IMR-90 (cell line): ENCODE results near the gene MAFB. TPM values are rescaled to one million over a fixed set of nuclear protein-coding genes. Genes with fewer than 3 reads are reported as not detected.

Source experiments
- ATAC-seq: fragments of 200-7000 bp; cut with Tn5 transposase; 2 replicates; pipeline ENCODE4 v1.9.1; 2020; ENCODE audit warnings: low read depth, mild to moderate bottlenecking, moderate library complexity
- BruUV-seq: library from RNA; stranded (reverse); fragments of 400-500 nt; replicated peaks from 2 replicates; lab custom pipeline; 2021; lab: Mats Ljungman, UMichigan
- CTCF ChIA-PET: fragments of 300-600 bp; formaldehyde crosslinking; extraction: SDS; loops from one replicate; lab custom pipeline; 2021; ENCODE audit warnings: antibody characterized with exemption; lab: Yijun Ruan, JAX
- POLR2A ChIA-PET: fragments of 300-600 bp; sonication (Branson Sonifier 250); formaldehyde crosslinking; loops from one replicate; lab custom pipeline; 2022; ENCODE audit warnings: antibody characterized with exemption; ENCODE audit not compliant: unreplicated experiment; lab: Charles Lee
- DNase-seq: peaks from one replicate; pipeline ENCODE4 v3.0.0; 2013
- H2AFZ ChIP-seq: replicated peaks from 2 replicates; pipeline ENCODE3; 2013; ENCODE audit warnings: low read length, mild to moderate bottlenecking; ENCODE audit not compliant: poor library complexity
- H2AK5ac ChIP-seq: 2 replicates; pipeline ENCODE4 v1.6.1; 2013; ENCODE audit warnings: low read depth, low read length, inconsistent platforms
- H2AK9ac ChIP-seq: replicated peaks from 2 replicates; pipeline ENCODE3; 2013; ENCODE audit warnings: mild to moderate bottlenecking, low read depth, low read length, moderate library complexity; ENCODE audit not compliant: poor library complexity
- H2BK120ac ChIP-seq: 2 replicates; pipeline ENCODE4 v1.6.1; 2013; ENCODE audit warnings: low read depth, low read length, inconsistent platforms
- H2BK15ac ChIP-seq: 3 replicates; pipeline ENCODE4 v1.6.1; 2013; ENCODE audit warnings: low read depth, low read length, inconsistent platforms
- H2BK20ac ChIP-seq: 2 replicates; pipeline ENCODE4 v1.6.1; 2013; ENCODE audit warnings: low read depth, mild to moderate bottlenecking, inconsistent platforms, low read length, moderate library complexity
- H2BK5ac ChIP-seq: 2 replicates; pipeline ENCODE4 v1.6.1; 2013; ENCODE audit warnings: mild to moderate bottlenecking, low read depth, low read length, inconsistent platforms; ENCODE audit not compliant: poor library complexity, severe bottlenecking
- H3K14ac ChIP-seq: replicated peaks from 2 replicates; pipeline ENCODE4 v1.6.1; 2013; ENCODE audit warnings: low read depth, low read length, inconsistent platforms
- H3K18ac ChIP-seq: 2 replicates; pipeline ENCODE4 v1.6.1; 2013; ENCODE audit warnings: low read depth, low read length, control low read depth
- H3K23ac ChIP-seq: 2 replicates; pipeline ENCODE4 v1.6.1; 2013; ENCODE audit warnings: low read depth, low read length, inconsistent platforms
- H3K27ac ChIP-seq: 2 replicates; pipeline ENCODE4 v1.5.1; 2013; ENCODE audit warnings: mild to moderate bottlenecking, control low read depth, low read length; ENCODE audit not compliant: insufficient read depth
- H3K27me3 ChIP-seq: 2 replicates; pipeline ENCODE4 v1.6.1; 2013; ENCODE audit warnings: low read length; ENCODE audit not compliant: control insufficient read depth, insufficient read depth
- H3K36me3 ChIP-seq: 2 replicates; pipeline ENCODE4 v1.6.1; 2013; ENCODE audit warnings: low read length, mixed read lengths; ENCODE audit not compliant: control insufficient read depth, insufficient read depth
- H3K4ac ChIP-seq: 2 replicates; pipeline ENCODE4 v1.6.1; 2013; ENCODE audit warnings: low read depth, low read length, inconsistent platforms
- H3K4me1 ChIP-seq: 2 replicates; pipeline ENCODE4 v1.6.1; 2013; ENCODE audit warnings: low read length, mixed read lengths; ENCODE audit not compliant: control insufficient read depth, insufficient read depth
- H3K4me2 ChIP-seq: 2 replicates; pipeline ENCODE4 v1.6.1; 2013; ENCODE audit warnings: low read depth, mild to moderate bottlenecking, control low read depth, low read length, moderate library complexity
- H3K4me3 ChIP-seq: 2 replicates; pipeline ENCODE4 v1.5.1; 2013; ENCODE audit warnings: low read depth, mild to moderate bottlenecking, control low read depth, low read length, moderate library complexity; ENCODE audit not compliant: insufficient read depth
- H3K56ac ChIP-seq: 2 replicates; pipeline ENCODE4 v1.6.1; 2013; ENCODE audit warnings: low read length, inconsistent platforms; ENCODE audit not compliant: insufficient read depth; ENCODE audit errors: extremely low read depth
- H3K79me1 ChIP-seq, 2 experiments: 2 replicates each; pipeline ENCODE4 v1.6.1; 2013; ENCODE audit warnings: low read length in 2 of 2, inconsistent platforms in 1 of 2, low read depth in 1 of 2
- H3K9ac ChIP-seq: 2 replicates; pipeline ENCODE4 v1.6.1; 2013; ENCODE audit warnings: low read depth, low read length, control low read depth
- H3K9me1 ChIP-seq: 2 replicates; pipeline ENCODE4 v1.6.1; 2013; ENCODE audit warnings: low read length, inconsistent platforms; ENCODE audit not compliant: insufficient read depth
- H3K9me3 ChIP-seq: 2 replicates; pipeline ENCODE4 v1.6.1; 2013; ENCODE audit warnings: low read length; ENCODE audit not compliant: control insufficient read depth, insufficient read depth
- H4K20me1 ChIP-seq: 2 replicates; pipeline ENCODE4 v1.6.1; 2013; ENCODE audit warnings: low read length, inconsistent platforms; ENCODE audit not compliant: insufficient read depth
- H4K5ac ChIP-seq: 2 replicates; pipeline ENCODE4 v1.6.1; 2013; ENCODE audit warnings: mild to moderate bottlenecking, low read depth, low read length, control low read depth
- H4K8ac ChIP-seq, 2 experiments: 2 replicates each; pipeline ENCODE4 v1.6.1; 2013; ENCODE audit warnings: low read depth in 2 of 2, low read length in 2 of 2, control low read depth in 1 of 2, inconsistent platforms in 1 of 2
- H4K91ac ChIP-seq: 2 replicates; pipeline ENCODE4 v1.6.1; 2013; ENCODE audit warnings: low read depth, low read length, inconsistent platforms; ENCODE audit not compliant: insufficient read depth
- BHLHE40 ChIP-seq: fragments of 150-350 bp; IDR thresholded peaks from 2 replicates; pipeline ENCODE4 v1.6.1; 2016; ENCODE audit warnings: mild to moderate bottlenecking, low read depth, low read length
- CEBPB ChIP-seq: IDR thresholded peaks from 2 replicates; pipeline ENCODE4 v1.6.1; 2012; ENCODE audit warnings: low read depth, low read length, improper control_type of control experiment
- CHD1 ChIP-seq: IDR thresholded peaks from 2 replicates; pipeline ENCODE4 v1.6.1; 2012; ENCODE audit warnings: low read depth, low read length, improper control_type of control experiment
- FOS ChIP-seq: fragments of 150-350 bp; IDR thresholded peaks from 2 replicates; pipeline ENCODE4 v1.6.1; 2016; ENCODE audit warnings: low read depth, low read length
- MAFK ChIP-seq: IDR thresholded peaks from 2 replicates; pipeline ENCODE4 v1.6.1; 2012; ENCODE audit warnings: low read depth, low read length, improper control_type of control experiment
- MAZ ChIP-seq: IDR thresholded peaks from 2 replicates; pipeline ENCODE4 v1.6.1; 2012; ENCODE audit warnings: low read depth, mild to moderate bottlenecking, low read length, improper control_type of control experiment, moderate library complexity, borderline replicate concordance
- MXI1 ChIP-seq: IDR thresholded peaks from 2 replicates; pipeline ENCODE4 v1.6.1; 2012; ENCODE audit warnings: low read depth, mild to moderate bottlenecking, low read length, moderate library complexity, borderline replicate concordance
- NFE2L2 ChIP-seq: fragments of 150-350 bp; IDR thresholded peaks from 2 replicates; pipeline ENCODE4 v1.6.1; 2016; ENCODE audit warnings: low read depth, mild to moderate bottlenecking, low read length
- POLR2A ChIP-seq: IDR thresholded peaks from 2 replicates; pipeline ENCODE4 v1.6.1; 2012; ENCODE audit warnings: mild to moderate bottlenecking, low read depth, low read length
- RAD21 ChIP-seq: IDR thresholded peaks from 2 replicates; pipeline ENCODE4 v1.6.1; 2012; ENCODE audit warnings: low read length, improper control_type of control experiment
- RCOR1 ChIP-seq: IDR thresholded peaks from 2 replicates; pipeline ENCODE4 v1.6.1; 2012; ENCODE audit warnings: mild to moderate bottlenecking, low read length, improper control_type of control experiment; ENCODE audit not compliant: insufficient replicate concordance
- RFX5 ChIP-seq: IDR thresholded peaks from 2 replicates; pipeline ENCODE4 v1.8.0; 2012; ENCODE audit warnings: low read depth, mild to moderate bottlenecking, low read length, moderate library complexity
- SMC3 ChIP-seq: fragments of 150-350 bp; IDR thresholded peaks from 2 replicates; pipeline ENCODE4 v1.6.1; 2016; ENCODE audit warnings: low read depth, mild to moderate bottlenecking, antibody characterized with exemption, low read length, moderate library complexity
- WGBS, 2 experiments: methylation state at CpG; one replicate each; pipeline versions ENCODE4 v1.1.5 to v1.1.7; 2013; ENCODE audit warnings: missing lambda C conversion rate in 2 of 2; ENCODE audit not compliant: insufficient read length in 1 of 2; ENCODE audit errors: extremely low coverage in 2 of 2; 5-methylcytosine and 5-hydroxymethylcytosine counted together
- dilution Hi-C: fragments of 300-500 bp; cut with HindIII; formaldehyde crosslinking; loops from one replicate; pipeline ENCODE4 v1.14.3; 2018; ENCODE audit warnings: low sequenced_read_pairs; ENCODE audit not compliant: unreplicated experiment
- in situ Hi-C: fragments of 300-500 bp; cut with MboI; formaldehyde crosslinking; loops from 3 replicates; pipeline ENCODE4 v1.14.3; 2019; ENCODE audit warnings: low sequenced_read_pairs, inconsistent platforms, mixed read lengths
- intact Hi-C: fragments of 100-400 bp; cut with micrococcal nuclease; formaldehyde crosslinking; loops from 2 replicates; pipeline ENCODE4 v1.10.0; 2022
- polyA plus RNA-seq, 3 experiments: library from polyadenylated mRNA; depleted of rRNA; stranded (reverse); fragments of >200 nt; gene quantifications; 2 replicates each; pipeline ENCODE4 v1.2.3, GENCODE V29; 2012; ENCODE audit warnings: low replicate concordance in 1 of 3
- total RNA-seq: library from RNA; depleted of rRNA; stranded (reverse); fragments of >200 nt; gene quantifications from 2 replicates; pipeline ENCODE4 v1.2.3, GENCODE V29; 2012
- TF ChIP-seq, protein P1 (sequence below): fragments of 150-350 bp; IDR thresholded peaks from 2 replicates; pipeline ENCODE4 v1.6.1; 2017; ENCODE audit warnings: mild to moderate bottlenecking, antibody characterized with exemption, low read length, low read depth
- TF ChIP-seq, protein P2 (sequence below): conservative IDR thresholded peaks from 2 replicates; pipeline ENCODE4 v1.5.1; 2012; ENCODE audit warnings: mild to moderate bottlenecking, low read depth, low read length, improper control_type of control experiment
- TF ChIP-seq, protein P3 (sequence below): fragments of 150-350 bp; IDR thresholded peaks from 2 replicates; pipeline ENCODE4 v1.6.1; 2016; ENCODE audit warnings: low read depth, mild to moderate bottlenecking, low read length, moderate library complexity, borderline replicate concordance

The MAFB gene
- total and polyA plus RNA-seq, 2 of the 4 experiments (the other 2 are of a cell fraction) = 0.07 TPM; not detected in 1

DNA sequence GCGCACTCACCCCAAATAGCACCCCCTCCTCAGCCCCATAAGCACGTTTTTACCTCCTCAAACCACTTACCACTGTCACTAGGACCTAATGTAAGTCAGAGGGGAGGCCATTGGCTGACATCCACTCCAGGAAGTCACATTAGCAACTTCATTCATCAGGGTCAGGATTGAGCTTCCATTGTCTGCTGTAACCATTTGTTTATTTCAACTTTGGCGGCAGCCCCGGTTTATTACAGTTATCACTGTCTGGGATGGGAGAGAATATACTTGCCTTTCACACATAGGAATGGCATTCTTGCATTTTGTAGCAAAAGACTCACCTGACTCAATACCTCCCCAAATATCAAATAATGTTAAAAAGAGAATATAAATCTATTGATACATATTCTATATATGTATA lies 38.3 kb downstream of the MAFB start:
- no peak overlapping the region for H3K14ac ChIP-seq
- no peaks in the 10 kb centered on the region for H4K20me1 ChIP-seq
- dilution Hi-C loops (no loop called here), intact Hi-C loops (no loop called here), in situ Hi-C loops (no loop called here)
- DNase-seq (no peak), ATAC-seq (no peak; the same call in 1 of the 2 replicates)
- H3K4me3 ChIP-seq = no peak overlapping the region
- no peak overlapping the region for H4K8ac ChIP-seq
- no peak overlapping the region for H4K91ac ChIP-seq
- no peak overlapping the region for H2BK5ac ChIP-seq
- H3K9me1 ChIP-seq = peaks cover 3% of the 10 kb centered on the region; the same call in 1 of the 2 replicates
- no peak overlapping the region for H3K4ac ChIP-seq
- no TSS peak for BruUV-seq
- H3K18ac ChIP-seq = no peak overlapping the region
- no peak overlapping the region for H3K4me2 ChIP-seq
- no peak overlapping the region for H2AK9ac ChIP-seq
- H3K56ac ChIP-seq = no peak overlapping the region
- WGBS, 2 experiments = no CpG with 5 or more reads among the region's 4 CpGs
- H3K4me1 ChIP-seq = no peaks in the 10 kb centered on the region
- no peaks in the 10 kb centered on the region for H3K79me1 ChIP-seq
- no peak overlapping the region for H2BK120ac ChIP-seq
- no peak overlapping the region for H2BK20ac ChIP-seq
- no peak overlapping the region for H2AK5ac ChIP-seq
- CTCF ChIA-PET = no interaction called here
- H3K27ac ChIP-seq = no peak overlapping the region
- no peak overlapping the region for H2AFZ ChIP-seq
- TF ChIP-seq POLR2A = no peak
- no peak for TF ChIP-seq BHLHE40
- no peak for TF ChIP-seq RCOR1
- TF ChIP-seq MAFK = no peak
- TF ChIP-seq RFX5 = no peak
- TF ChIP-seq RAD21 = no peak
- TF ChIP-seq MXI1 = no peak
- TF ChIP-seq CHD1 = no peak
- TF ChIP-seq SMC3 = no peak
- no peak for TF ChIP-seq NFE2L2
- no peak for TF ChIP-seq FOS
- TF ChIP-seq, protein P1, sequence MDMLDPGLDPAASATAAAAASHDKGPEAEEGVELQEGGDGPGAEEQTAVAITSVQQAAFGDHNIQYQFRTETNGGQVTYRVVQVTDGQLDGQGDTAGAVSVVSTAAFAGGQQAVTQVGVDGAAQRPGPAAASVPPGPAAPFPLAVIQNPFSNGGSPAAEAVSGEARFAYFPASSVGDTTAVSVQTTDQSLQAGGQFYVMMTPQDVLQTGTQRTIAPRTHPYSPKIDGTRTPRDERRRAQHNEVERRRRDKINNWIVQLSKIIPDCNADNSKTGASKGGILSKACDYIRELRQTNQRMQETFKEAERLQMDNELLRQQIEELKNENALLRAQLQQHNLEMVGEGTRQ = no peak
- no peak for TF ChIP-seq CEBPB
- no peak for TF ChIP-seq MAZ
- TF ChIP-seq, protein P2, sequence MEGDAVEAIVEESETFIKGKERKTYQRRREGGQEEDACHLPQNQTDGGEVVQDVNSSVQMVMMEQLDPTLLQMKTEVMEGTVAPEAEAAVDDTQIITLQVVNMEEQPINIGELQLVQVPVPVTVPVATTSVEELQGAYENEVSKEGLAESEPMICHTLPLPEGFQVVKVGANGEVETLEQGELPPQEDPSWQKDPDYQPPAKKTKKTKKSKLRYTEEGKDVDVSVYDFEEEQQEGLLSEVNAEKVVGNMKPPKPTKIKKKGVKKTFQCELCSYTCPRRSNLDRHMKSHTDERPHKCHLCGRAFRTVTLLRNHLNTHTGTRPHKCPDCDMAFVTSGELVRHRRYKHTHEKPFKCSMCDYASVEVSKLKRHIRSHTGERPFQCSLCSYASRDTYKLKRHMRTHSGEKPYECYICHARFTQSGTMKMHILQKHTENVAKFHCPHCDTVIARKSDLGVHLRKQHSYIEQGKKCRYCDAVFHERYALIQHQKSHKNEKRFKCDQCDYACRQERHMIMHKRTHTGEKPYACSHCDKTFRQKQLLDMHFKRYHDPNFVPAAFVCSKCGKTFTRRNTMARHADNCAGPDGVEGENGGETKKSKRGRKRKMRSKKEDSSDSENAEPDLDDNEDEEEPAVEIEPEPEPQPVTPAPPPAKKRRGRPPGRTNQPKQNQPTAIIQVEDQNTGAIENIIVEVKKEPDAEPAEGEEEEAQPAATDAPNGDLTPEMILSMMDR = no peak
- TF ChIP-seq, protein P3, sequence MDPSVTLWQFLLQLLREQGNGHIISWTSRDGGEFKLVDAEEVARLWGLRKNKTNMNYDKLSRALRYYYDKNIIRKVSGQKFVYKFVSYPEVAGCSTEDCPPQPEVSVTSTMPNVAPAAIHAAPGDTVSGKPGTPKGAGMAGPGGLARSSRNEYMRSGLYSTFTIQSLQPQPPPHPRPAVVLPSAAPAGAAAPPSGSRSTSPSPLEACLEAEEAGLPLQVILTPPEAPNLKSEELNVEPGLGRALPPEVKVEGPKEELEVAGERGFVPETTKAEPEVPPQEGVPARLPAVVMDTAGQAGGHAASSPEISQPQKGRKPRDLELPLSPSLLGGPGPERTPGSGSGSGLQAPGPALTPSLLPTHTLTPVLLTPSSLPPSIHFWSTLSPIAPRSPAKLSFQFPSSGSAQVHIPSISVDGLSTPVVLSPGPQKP = no peak
- H3K36me3 ChIP-seq = no peaks in the 10 kb centered on the region
- no peak overlapping the region for H3K23ac ChIP-seq
- no peak overlapping the region for H4K5ac ChIP-seq
- POLR2A ChIA-PET = no interaction called here
- no peak overlapping the region for H2BK15ac ChIP-seq
- H3K27me3 ChIP-seq = peaks cover 7% of the 10 kb centered on the region; the same call in 1 of the 2 replicates
- H3K9me3 ChIP-seq = no peaks in the 10 kb centered on the region
- H3K9ac ChIP-seq = no peak overlapping the region
